Measurements from ENCODE around the gene SETD7.
"Not testable (repeated sequence)": the region's sequence is repeated elsewhere in the genome, so short reads cannot be mapped to it uniquely, and the experiment has no call there.

DNA sequence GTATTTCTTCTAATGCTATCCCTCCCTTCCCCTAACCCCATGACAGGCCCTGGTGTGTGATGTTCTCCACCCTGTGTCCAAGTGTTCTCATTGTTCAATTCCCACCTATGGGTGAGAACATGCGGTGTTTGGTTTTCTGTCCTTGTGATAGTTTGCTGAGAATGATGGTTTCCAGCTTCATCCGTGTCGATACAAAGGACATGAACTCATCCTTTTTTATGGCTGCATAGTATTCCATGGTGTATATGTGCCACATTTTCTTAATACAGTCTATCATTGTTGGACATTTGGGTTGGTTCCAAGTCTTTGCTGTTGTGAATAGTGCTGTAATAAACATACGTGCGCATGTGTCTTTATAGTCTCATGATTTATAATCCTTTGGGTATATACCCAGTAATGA is 91.5 kb downstream of the SETD7 start:
- TF ChIP-seq FOXA1 (IDR thresholded peaks at IDR 0.05); TARDBP (IDR thresholded peaks at IDR 0.05); ARNT (IDR thresholded peaks at IDR 0.05); L3MBTL2 (conservative IDR thresholded peaks at IDR 0.05); ELF4 (IDR thresholded peaks at IDR 0.05); FOXM1 (IDR thresholded peaks at IDR 0.05; ENCODE audit: borderline replicate concordance); ZNF384 (IDR thresholded peaks at IDR 0.05); BHLHE40 (IDR thresholded peaks at IDR 0.05; ENCODE audit: borderline replicate concordance); LEF1 (IDR thresholded peaks at IDR 0.05; ENCODE audit: borderline replicate concordance); SUZ12 (IDR thresholded peaks at IDR 0.05): not testable (repeated sequence)

Data from HEK293T (cell line).